ENCODE measurements around the gene SOWAHB.

SOWAHB gene

DNA sequence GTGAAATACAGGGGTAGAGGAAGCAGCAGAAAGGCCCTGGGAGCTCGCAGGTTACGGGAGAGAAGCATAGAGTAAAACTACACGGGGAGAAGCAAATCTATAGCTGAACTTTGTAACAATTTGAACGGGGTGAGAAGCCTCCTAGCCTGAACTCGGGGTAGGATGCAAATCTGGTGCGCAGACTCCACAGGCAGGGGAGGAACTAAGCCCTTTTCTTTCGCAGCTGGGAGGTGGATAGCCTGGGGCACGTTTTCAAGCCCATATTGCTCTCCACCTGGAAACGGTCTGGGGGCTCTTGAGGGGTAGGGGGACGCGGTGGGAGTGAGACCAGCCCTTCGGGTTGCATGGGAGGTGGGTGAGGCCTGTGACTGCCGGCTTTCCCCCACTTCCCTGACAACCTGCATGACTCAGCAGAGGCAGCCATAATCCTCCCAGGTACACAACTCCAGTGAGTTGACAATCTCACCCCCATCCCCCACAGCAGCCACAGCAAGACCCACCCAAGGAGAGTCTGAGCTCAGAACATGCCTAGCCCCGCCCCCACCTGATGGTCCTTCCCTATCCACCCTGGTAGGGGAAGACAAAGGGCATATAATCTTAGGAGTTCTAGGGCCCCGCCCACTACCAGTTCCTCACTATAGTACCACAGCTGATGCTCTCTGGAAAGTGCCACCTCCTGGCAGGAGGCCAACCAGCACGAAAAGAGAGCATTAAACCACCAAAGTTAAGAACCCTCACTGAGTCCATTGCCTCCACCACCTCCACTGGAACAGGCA, 29.9 kb downstream of the SOWAHB start:
- TF ChIP-seq, protein P1, sequence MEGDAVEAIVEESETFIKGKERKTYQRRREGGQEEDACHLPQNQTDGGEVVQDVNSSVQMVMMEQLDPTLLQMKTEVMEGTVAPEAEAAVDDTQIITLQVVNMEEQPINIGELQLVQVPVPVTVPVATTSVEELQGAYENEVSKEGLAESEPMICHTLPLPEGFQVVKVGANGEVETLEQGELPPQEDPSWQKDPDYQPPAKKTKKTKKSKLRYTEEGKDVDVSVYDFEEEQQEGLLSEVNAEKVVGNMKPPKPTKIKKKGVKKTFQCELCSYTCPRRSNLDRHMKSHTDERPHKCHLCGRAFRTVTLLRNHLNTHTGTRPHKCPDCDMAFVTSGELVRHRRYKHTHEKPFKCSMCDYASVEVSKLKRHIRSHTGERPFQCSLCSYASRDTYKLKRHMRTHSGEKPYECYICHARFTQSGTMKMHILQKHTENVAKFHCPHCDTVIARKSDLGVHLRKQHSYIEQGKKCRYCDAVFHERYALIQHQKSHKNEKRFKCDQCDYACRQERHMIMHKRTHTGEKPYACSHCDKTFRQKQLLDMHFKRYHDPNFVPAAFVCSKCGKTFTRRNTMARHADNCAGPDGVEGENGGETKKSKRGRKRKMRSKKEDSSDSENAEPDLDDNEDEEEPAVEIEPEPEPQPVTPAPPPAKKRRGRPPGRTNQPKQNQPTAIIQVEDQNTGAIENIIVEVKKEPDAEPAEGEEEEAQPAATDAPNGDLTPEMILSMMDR (IDR thresholded peaks at IDR 0.05; ENCODE audit: low read depth, low read length): no peak

DNA sequence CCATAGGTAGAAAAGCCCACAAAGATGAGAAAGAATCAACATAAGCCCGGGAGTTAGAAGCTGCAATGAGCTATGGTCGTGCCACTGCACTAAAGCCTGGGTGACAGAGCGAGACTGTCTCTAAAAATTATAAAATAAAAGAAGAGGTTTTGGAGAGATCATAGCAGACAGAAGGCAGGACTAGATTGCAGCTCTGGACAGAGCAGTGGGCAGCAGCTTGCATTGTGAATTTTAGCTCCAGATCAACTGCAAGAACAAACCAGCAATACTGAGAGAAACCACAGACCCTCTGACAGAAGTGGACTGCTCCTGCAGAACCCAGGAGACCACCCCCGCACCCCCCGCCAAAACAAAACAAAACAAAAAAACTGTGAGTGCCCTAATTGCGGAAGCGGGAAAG, 30.6 kb downstream of the SOWAHB start:
- TF ChIP-seq, protein P1 (IDR thresholded peaks at IDR 0.05; ENCODE audit: low read depth, low read length): no peak
- no peak for DNase-seq (ENCODE audit: extremely low read depth, low read depth)

More for the DNA sequence above, 29.9 kb downstream of the SOWAHB start:
- no peak for DNase-seq (ENCODE audit: extremely low read depth, low read depth)

DNA sequence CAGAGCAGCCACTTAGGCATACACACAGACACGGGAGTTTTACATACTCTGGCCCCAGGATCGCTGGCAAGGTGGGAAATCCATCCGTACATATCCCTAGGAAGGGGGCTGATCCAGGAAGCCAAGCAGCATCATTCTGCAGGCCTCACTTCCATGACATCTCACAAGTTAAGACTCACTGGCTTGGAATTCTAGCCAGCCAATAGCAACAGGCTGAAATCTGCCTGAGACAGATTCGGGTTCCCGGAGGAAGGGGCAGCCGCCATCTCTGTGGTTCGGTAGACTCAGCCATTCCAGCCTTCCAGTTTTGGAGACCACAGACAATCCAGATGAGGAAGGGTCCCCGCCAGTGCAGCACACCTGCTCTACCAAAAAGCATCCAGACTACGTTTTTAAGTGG, 31.3 kb downstream of the SOWAHB start:
- TF ChIP-seq, protein P1 (IDR thresholded peaks at IDR 0.05; ENCODE audit: low read depth, low read length): no peak
- no peak for DNase-seq (ENCODE audit: extremely low read depth, low read depth)

DNA sequence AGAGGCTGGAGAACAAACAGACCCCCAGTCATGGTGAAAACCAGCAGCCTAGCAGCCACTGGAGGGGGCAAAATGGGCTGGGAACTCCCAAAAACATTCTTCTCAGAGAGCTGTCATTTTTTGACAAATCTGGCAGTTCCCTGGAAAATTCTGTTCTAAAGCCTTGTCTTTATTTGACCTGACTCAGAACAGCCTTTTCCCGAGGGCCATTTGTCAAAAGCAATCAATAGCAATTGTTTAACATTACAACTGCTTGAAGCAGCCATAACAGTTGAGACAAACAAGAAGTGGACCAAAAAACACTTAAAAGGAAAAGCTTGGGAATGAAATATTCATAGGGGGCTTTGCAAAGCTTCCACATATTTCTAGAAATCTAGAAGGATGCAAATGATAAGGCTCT, 39.6 kb downstream of the SOWAHB start:
- TF ChIP-seq, protein P1 (IDR thresholded peaks at IDR 0.05; ENCODE audit: low read depth, low read length): no peak
- DNase-seq (ENCODE audit: extremely low read depth, low read depth): no peak

DNA sequence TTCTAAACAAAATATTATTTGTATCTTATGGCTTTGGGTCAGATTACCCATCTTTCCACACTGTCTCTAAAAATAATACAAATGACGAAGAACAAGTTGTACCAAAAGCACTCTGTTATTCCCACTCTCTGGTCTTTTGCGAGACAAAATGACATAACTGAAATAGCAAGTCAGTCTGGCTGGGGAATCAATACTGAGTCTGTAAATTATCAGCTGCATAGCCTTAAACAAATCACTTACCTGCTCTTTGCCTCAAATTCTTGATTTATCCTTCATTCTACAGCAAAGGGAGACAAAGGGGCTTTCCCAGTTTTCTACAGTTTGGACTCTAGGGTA, 40.9 kb downstream of the SOWAHB start:
- TF ChIP-seq, protein P1 (IDR thresholded peaks at IDR 0.05; ENCODE audit: low read depth, low read length): no peak
- DNase-seq (ENCODE audit: extremely low read depth, low read depth): no peak

DNA sequence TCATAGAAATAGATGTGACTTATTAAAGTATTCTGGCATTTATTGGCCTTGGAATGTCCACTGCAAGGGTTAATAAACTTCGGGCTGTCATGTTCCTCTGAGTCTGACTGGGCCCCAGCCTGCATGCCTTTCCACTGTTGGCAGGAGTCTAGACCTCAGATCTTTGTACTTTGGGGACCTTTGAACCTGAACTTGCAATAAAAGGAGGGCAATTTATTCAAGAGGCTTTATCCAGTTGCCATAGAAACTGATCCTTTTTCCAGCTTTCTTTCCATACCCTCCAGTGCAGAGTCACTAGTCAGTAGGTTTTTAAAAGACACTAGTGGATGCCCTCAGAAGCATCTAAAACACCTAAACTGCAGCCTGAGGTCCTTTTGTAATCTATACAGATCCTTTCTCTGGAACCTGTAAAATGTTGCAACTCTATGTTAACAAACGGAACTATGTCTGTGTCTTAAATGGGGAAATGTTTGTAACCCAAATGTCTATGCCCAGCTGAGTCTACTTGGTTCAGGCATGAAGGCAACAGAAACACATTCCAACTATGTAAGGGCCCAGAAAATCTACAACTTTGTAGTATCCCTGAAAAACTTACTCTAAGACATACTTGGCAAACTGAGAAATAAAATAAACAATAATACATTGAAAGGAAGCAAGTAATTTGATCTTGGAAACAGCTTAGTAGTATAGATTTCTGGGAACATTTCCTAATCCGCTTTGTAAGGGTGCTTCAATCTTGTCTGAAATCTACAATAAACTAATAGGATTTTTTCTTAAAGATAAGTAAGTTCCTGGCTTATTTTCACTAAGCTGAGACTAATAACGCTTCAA, 41.5 kb downstream of the SOWAHB start:
- no peak for DNase-seq (ENCODE audit: extremely low read depth, low read depth)
- TF ChIP-seq, protein P1 (IDR thresholded peaks at IDR 0.05; ENCODE audit: low read depth, low read length): no peak

DNA sequence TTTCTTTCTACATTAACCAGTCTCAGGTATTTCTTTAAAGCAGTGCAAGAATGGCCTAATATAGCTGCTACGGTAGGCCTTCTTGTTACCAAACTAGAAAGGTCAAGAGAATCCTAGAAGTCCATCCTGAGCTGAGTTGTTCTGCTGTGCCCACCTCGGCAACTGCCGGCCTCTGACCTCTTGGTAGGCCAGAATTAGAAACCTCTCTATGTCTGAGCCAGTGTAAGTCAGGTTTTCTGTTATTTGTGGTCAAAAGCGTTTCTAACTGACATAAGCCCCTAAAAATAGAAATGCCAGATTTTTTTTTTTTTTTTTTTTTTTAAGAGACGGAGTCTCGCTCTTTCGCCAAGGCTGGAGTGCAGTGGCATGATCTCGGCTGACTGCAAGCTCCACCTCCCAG, 43.1 kb downstream of the SOWAHB start:
- TF ChIP-seq, protein P1 (IDR thresholded peaks at IDR 0.05; ENCODE audit: low read depth, low read length): no peak
- no peak for DNase-seq (ENCODE audit: extremely low read depth, low read depth)

Measured in AG09319 (cell line).